MM.1S (cell line): ENCODE measurements around the gene SNX24.

Experiments used
- DNase-seq: peaks from one replicate; pipeline ENCODE4 v3.0.0-alpha.2; 2015
- H2AFZ ChIP-seq: fragments of 300-600 bp; sonication (generic); 2 replicates; pipeline ENCODE4 v1.6.0; 2016; ENCODE audit warnings: antibody characterized with exemption, low read length
- H3F3A ChIP-seq: fragments of 300-600 bp; sonication (generic); 2 replicates; pipeline ENCODE4 v1.6.1; 2016; ENCODE audit warnings: mild to moderate bottlenecking, antibody characterized with exemption, low read length, moderate library complexity, mixed read lengths; ENCODE audit not compliant: insufficient read depth
- H3K27ac ChIP-seq: fragments of 300-600 bp; sonication (generic); 2 replicates; pipeline ENCODE4 v1.5.1; 2016; ENCODE audit warnings: mild to moderate bottlenecking, low read length
- H3K27me3 ChIP-seq: fragments of 300-600 bp; sonication (generic); replicated peaks from 2 replicates; pipeline ENCODE4 v1.6.0; 2016; ENCODE audit warnings: low read length; ENCODE audit not compliant: insufficient read depth
- H3K36me3 ChIP-seq: fragments of 300-600 bp; sonication (generic); replicated peaks from 2 replicates; pipeline ENCODE4 v1.6.1; 2016; ENCODE audit warnings: mild to moderate bottlenecking, low read length, mixed read lengths; ENCODE audit not compliant: insufficient read depth
- H3K4me1 ChIP-seq: fragments of 300-600 bp; sonication (generic); 2 replicates; pipeline ENCODE4 v1.6.1; 2016; ENCODE audit warnings: low read length, mixed read lengths
- H3K4me2 ChIP-seq: fragments of 300-600 bp; sonication (generic); 2 replicates; pipeline ENCODE4 v1.6.0; 2016; ENCODE audit warnings: low read depth, low read length
- H3K4me3 ChIP-seq: fragments of 300-600 bp; sonication (generic); 2 replicates; pipeline ENCODE4 v1.5.1; 2016; ENCODE audit warnings: low read length, mixed read lengths
- H3K79me2 ChIP-seq: fragments of 300-600 bp; sonication (generic); 2 replicates; pipeline ENCODE4 v1.6.1; 2016; ENCODE audit warnings: mixed run types, low read length, mixed read lengths
- H3K9ac ChIP-seq: fragments of 300-600 bp; sonication (generic); 2 replicates; pipeline ENCODE4 v1.6.1; 2016; ENCODE audit warnings: low read length, mixed read lengths
- H3K9me2 ChIP-seq: fragments of 300-600 bp; sonication (generic); replicated peaks from 2 replicates; pipeline ENCODE4 v1.6.1; 2016; ENCODE audit warnings: mild to moderate bottlenecking, low read length, mixed read lengths; ENCODE audit not compliant: insufficient read depth
- H3K9me3 ChIP-seq: fragments of 300-600 bp; sonication (generic); replicated peaks from 2 replicates; pipeline ENCODE4 v1.6.1; 2016; ENCODE audit warnings: mild to moderate bottlenecking, low read length, mixed read lengths; ENCODE audit not compliant: insufficient read depth
- H4K20me1 ChIP-seq: fragments of 300-600 bp; sonication (generic); 2 replicates; pipeline ENCODE4 v1.6.1; 2016; ENCODE audit warnings: mild to moderate bottlenecking, low read length, moderate library complexity, mixed read lengths; ENCODE audit not compliant: insufficient read depth
- EZH2 ChIP-seq: fragments of 300-600 bp; sonication (generic); optimal IDR thresholded peaks from 2 replicates; pipeline ENCODE3; 2017; ENCODE audit warnings: low read depth, mild to moderate bottlenecking, antibody characterized with exemption, low read length, mixed read lengths
- EZH2phosphoT487 ChIP-seq: fragments of 300-600 bp; sonication (generic); IDR thresholded peaks from 2 replicates; pipeline ENCODE4 v1.6.1; 2018; ENCODE audit warnings: antibody characterized with exemption, low read length
- TF ChIP-seq, protein P1 (sequence below): fragments of 300-600 bp; sonication (generic); IDR thresholded peaks from 2 replicates; pipeline ENCODE4 v1.5.1; 2016; ENCODE audit warnings: antibody characterized with exemption, low read length, mixed read lengths

The SNX24 gene

DNA sequence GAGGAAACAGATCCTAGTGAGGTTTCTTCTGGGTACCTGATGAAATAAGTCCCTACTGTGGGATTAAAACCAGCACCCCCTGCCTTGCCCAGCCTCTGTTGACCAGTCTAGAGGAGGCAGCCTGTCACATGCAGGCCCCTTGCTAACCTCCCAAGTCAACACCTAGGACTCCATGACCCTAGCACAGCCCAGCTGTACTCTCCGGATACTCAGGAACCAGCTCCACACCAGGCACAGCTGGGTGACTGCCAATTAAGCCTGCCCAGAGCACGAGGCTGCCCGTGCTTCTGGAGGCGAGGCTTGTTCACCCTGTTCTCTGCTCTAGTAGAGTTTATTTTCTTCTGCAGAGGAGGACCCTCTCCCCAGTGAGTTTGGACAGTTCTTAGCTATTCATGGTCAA lies 92.5 kb downstream of the SNX24 start:
- Histone ChIP-seq H4K20me1 (no peaks in the 10 kb centered on the region), H3F3A (no peaks in the 10 kb centered on the region), H3K4me2 (no peak overlapping the region), H3K27ac (no peak overlapping the region), H3K36me3 (no peaks in the 10 kb centered on the region), H3K4me3 (no peak overlapping the region), H3K4me1 (no peaks in the 10 kb centered on the region), H3K9ac (no peak overlapping the region), H3K79me2 (no peaks in the 10 kb centered on the region), H3K9me2 (no peaks in the 10 kb centered on the region), H3K9me3 (no peaks in the 10 kb centered on the region), H2AFZ (no peak overlapping the region), H3K27me3 (no peaks in the 10 kb centered on the region)
- no peak for DNase-seq
- TF ChIP-seq EZH2 (no peak), EZH2phosphoT487 (no peak)
- TF ChIP-seq, protein P1, sequence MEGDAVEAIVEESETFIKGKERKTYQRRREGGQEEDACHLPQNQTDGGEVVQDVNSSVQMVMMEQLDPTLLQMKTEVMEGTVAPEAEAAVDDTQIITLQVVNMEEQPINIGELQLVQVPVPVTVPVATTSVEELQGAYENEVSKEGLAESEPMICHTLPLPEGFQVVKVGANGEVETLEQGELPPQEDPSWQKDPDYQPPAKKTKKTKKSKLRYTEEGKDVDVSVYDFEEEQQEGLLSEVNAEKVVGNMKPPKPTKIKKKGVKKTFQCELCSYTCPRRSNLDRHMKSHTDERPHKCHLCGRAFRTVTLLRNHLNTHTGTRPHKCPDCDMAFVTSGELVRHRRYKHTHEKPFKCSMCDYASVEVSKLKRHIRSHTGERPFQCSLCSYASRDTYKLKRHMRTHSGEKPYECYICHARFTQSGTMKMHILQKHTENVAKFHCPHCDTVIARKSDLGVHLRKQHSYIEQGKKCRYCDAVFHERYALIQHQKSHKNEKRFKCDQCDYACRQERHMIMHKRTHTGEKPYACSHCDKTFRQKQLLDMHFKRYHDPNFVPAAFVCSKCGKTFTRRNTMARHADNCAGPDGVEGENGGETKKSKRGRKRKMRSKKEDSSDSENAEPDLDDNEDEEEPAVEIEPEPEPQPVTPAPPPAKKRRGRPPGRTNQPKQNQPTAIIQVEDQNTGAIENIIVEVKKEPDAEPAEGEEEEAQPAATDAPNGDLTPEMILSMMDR, result no peak

DNA sequence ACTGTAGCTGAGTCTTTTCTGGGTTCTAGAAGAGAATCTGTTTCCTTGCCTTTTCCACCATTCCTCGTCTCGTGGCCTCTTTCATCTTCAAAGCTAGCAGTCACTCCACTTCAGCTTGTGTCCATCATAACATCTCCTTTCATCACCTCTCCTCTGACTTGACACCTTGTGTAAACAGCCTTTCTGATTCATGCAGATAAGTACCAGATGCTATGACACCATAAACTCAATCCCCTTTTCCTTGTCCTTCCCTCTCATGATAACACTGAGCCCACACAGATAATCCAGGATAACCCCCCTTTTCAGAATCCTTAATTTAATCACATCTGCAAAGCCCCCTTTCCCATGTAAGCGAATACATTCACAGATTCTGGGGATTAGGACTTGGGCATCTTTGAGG lies 95.5 kb downstream of the SNX24 start:
- DNase-seq, result no peak
- Histone ChIP-seq H3K4me1 (no peaks in the 10 kb centered on the region), H3K79me2 (no peaks in the 10 kb centered on the region), H3K9me2 (no peaks in the 10 kb centered on the region), H4K20me1 (no peaks in the 10 kb centered on the region), H3K9me3 (no peaks in the 10 kb centered on the region), H2AFZ (no peak overlapping the region), H3K9ac (no peak overlapping the region), H3K36me3 (no peaks in the 10 kb centered on the region), H3K4me2 (no peak overlapping the region), H3F3A (no peaks in the 10 kb centered on the region), H3K27me3 (no peaks in the 10 kb centered on the region), H3K4me3 (no peak overlapping the region), H3K27ac (no peak overlapping the region)
- TF ChIP-seq EZH2phosphoT487, result no peak
- TF ChIP-seq EZH2, result no peak
- TF ChIP-seq, protein P1, result no peak

DNA sequence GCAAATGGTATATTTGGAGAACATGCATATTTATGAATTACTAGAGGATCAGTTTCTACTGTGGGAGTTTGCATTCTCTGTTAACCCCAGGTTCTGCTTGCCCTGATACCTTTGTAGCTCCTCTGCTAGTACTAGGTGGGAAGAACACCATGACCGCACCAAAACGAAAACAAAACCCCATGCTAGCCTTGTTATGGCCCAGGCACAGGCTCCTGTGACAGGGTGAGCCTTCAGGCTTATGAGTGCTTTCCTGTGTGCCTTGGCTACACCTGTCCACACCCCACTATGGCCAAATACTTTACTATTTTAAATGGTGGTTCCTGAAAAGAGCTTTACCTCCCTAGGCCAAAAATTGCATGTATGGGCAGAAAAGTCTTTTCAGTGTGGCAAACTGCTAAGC lies 96.3 kb downstream of the SNX24 start:
- Histone ChIP-seq H3K36me3 (no peaks in the 10 kb centered on the region), H3K9me2 (no peaks in the 10 kb centered on the region), H3K9me3 (no peaks in the 10 kb centered on the region), H3K27me3 (no peaks in the 10 kb centered on the region), H3K9ac (no peak overlapping the region), H3F3A (no peaks in the 10 kb centered on the region), H3K4me2 (peak overlapping the region; percentile 40), H3K79me2 (no peaks in the 10 kb centered on the region), H4K20me1 (no peaks in the 10 kb centered on the region), H3K27ac (no peak overlapping the region), H3K4me3 (no peak overlapping the region), H2AFZ (no peak overlapping the region), H3K4me1 (no peaks in the 10 kb centered on the region)
- DNase-seq, result peak; percentile 47
- no peak for TF ChIP-seq EZH2
- TF ChIP-seq, protein P1, result no peak
- TF ChIP-seq EZH2phosphoT487, result no peak
